Activated naive CD4-positive, alpha-beta T cell treated with anti-CD3 and anti-CD28 coated beads, Interleukin-2, amount 50 U/mL, for 72 hours (primary cell): ENCODE data around the gene UBE4B. TPM values are rescaled to one million over a fixed set of nuclear protein-coding genes. Genes with fewer than 3 reads are reported as not detected.
A peak's percentile ranks its signal among the peaks of the same experiment; 100 is the strongest.
"Not testable (repeated sequence)": the region's sequence is repeated elsewhere in the genome, so short reads cannot be mapped to it uniquely, and the experiment has no call there.

ENCODE experiments used
- ATAC-seq, 2 donors: fragments of 150-1000 bp; cut with Tn5 transposase; 2 replicates each; pipeline ENCODE4 v1.10.0; 2021; ENCODE audit warnings: mild to moderate bottlenecking in 2 of 2, moderate library complexity in 2 of 2
- DNase-seq, 2 donors: peaks; one replicate each; pipeline ENCODE4 v3.0.0; 2021 to 2022; ENCODE audit warnings: low spot score in 2 of 2
- H3K27ac Mint-ChIP-seq, 2 donors: one replicate each; pipeline ENCODE4 v1.8.0; 2022; ENCODE audit warnings: mild to moderate bottlenecking in 2 of 2, mixed read lengths in 2 of 2
- H3K36me3 Mint-ChIP-seq, 2 donors: one replicate each; pipeline ENCODE4 v1.8.0; 2022; ENCODE audit warnings: mixed read lengths in 2 of 2
- H3K9me3 Mint-ChIP-seq, 2 donors: one replicate each; pipeline ENCODE4 v1.8.0; 2022; ENCODE audit warnings: mixed read lengths in 2 of 2
- total RNA-seq, 2 donors: library from RNA; stranded (reverse); gene quantifications; one replicate each; pipeline ENCODE4 v1.2.3, GENCODE V29; 2022

The UBE4B gene
- total RNA-seq, 2 donors from 2014 or later = 30.0 to 44.4 TPM

GRCh38 chr1:10082785-10083479, 50.2 kb downstream of the UBE4B start:
- ATAC-seq (no peak), DNase-seq (no peak)
- H3K9me3 Mint-ChIP-seq = no peaks in the 10 kb centered on the region
- H3K27ac Mint-ChIP-seq = no peak overlapping the region
- peaks cover 0 to 7% of the 10 kb centered on the region in 2 donors for H3K36me3 Mint-ChIP-seq

GRCh38 chr1:10084045-10084444, 51.3 kb downstream of the UBE4B start:
- ATAC-seq = no peak
- no peaks in the 10 kb centered on the region for H3K9me3 Mint-ChIP-seq
- H3K27ac Mint-ChIP-seq = peak overlapping the region in 1 of 2 donors; percentile 45
- peaks cover 0 to 7% of the 10 kb centered on the region in 2 donors for H3K36me3 Mint-ChIP-seq
- no peak for DNase-seq

GRCh38 chr1:10085076-10085475, 52.3 kb downstream of the UBE4B start:
- DNase-seq (no peak), ATAC-seq (no peak)
- H3K36me3 Mint-ChIP-seq = peaks cover 0 to 7% of the 10 kb centered on the region in 2 donors
- H3K27ac Mint-ChIP-seq = no peak overlapping the region
- no peaks in the 10 kb centered on the region for H3K9me3 Mint-ChIP-seq

- Mint-ChIP-seq H3K9me3 (no peaks in the 10 kb centered on the region), H3K36me3 (no peaks in the 10 kb centered on the region), H3K27ac (no peak overlapping the region)
- no peak for ATAC-seq
- no peak for DNase-seq
Observed at GRCh38 chr1:10087210-10087609, 54.5 kb downstream of the UBE4B start.

- no peak for DNase-seq
- peaks cover 5 to 6% of the 10 kb centered on the region in 2 donors for H3K36me3 Mint-ChIP-seq
Observed at GRCh38 chr1:10101929-10102328, 69.2 kb downstream of the UBE4B start.

GRCh38 chr1:10103193-10103592, 70.4 kb downstream of the UBE4B start:
- no peak overlapping the region for H3K27ac Mint-ChIP-seq
- DNase-seq (no peak), ATAC-seq (no peak)
- peaks cover 6 to 9% of the 10 kb centered on the region in 2 donors for H3K36me3 Mint-ChIP-seq
- no peaks in the 10 kb centered on the region for H3K9me3 Mint-ChIP-seq

More at GRCh38 chr1:10101929-10102328, 69.2 kb downstream of the UBE4B start:
- ATAC-seq = no peak
- no peak overlapping the region for H3K27ac Mint-ChIP-seq
- no peaks in the 10 kb centered on the region for H3K9me3 Mint-ChIP-seq

- Mint-ChIP-seq H3K27ac (no peak overlapping the region), H3K36me3 (peaks cover 6 to 9% of the 10 kb centered on the region in 2 donors), H3K9me3 (no peaks in the 10 kb centered on the region)
- DNase-seq (no peak), ATAC-seq (no peak)
Observed at GRCh38 chr1:10104834-10105233, 72.1 kb downstream of the UBE4B start.

GRCh38 chr1:10105484-10105883, 72.7 kb downstream of the UBE4B start:
- H3K36me3 Mint-ChIP-seq = peaks cover 6 to 9% of the 10 kb centered on the region in 2 donors
- no peak for DNase-seq
- no peaks in the 10 kb centered on the region for H3K9me3 Mint-ChIP-seq
- ATAC-seq = no peak
- H3K27ac Mint-ChIP-seq = no peak overlapping the region

GRCh38 chr1:10106241-10106640, 73.5 kb downstream of the UBE4B start:
- no peak for ATAC-seq
- H3K36me3 Mint-ChIP-seq = peaks cover 6 to 9% of the 10 kb centered on the region in 2 donors

GRCh38 chr1:10106756-10107475, 74.2 kb downstream of the UBE4B start:
- ATAC-seq = no peak
- peaks cover 6 to 9% of the 10 kb centered on the region in 2 donors for H3K36me3 Mint-ChIP-seq
- DNase-seq = no peak
- no peaks in the 10 kb centered on the region for H3K9me3 Mint-ChIP-seq
- H3K27ac Mint-ChIP-seq = peak overlapping the region; percentile 12 to 62

More at GRCh38 chr1:10106241-10106640, 73.5 kb downstream of the UBE4B start:
- DNase-seq = no peak
- Mint-ChIP-seq H3K27ac (peak overlapping the region in 1 of 2 donors; percentile 12), H3K9me3 (no peaks in the 10 kb centered on the region)

GRCh38 chr1:10107476-10107847, 74.7 kb downstream of the UBE4B start:
- H3K27ac Mint-ChIP-seq = peak overlapping the region; percentile 12 to 62
- H3K9me3 Mint-ChIP-seq, ATAC-seq, DNase-seq, H3K36me3 Mint-ChIP-seq: not testable (repeated sequence)

- ATAC-seq (no peak), DNase-seq (no peak)
- H3K27ac Mint-ChIP-seq = no peak overlapping the region
- H3K36me3 Mint-ChIP-seq = peaks cover 0 to 9% of the 10 kb centered on the region in 2 donors
- no peaks in the 10 kb centered on the region for H3K9me3 Mint-ChIP-seq
Observed at GRCh38 chr1:10108134-10108663, 75.4 kb downstream of the UBE4B start.

- ATAC-seq = no peak
- no peak overlapping the region for H3K27ac Mint-ChIP-seq
- DNase-seq = no peak
- no peaks in the 10 kb centered on the region for H3K9me3 Mint-ChIP-seq
- peaks cover 0 to 9% of the 10 kb centered on the region in 2 donors for H3K36me3 Mint-ChIP-seq
Observed at GRCh38 chr1:10108948-10109708, 76.4 kb downstream of the UBE4B start.

GRCh38 chr1:10113501-10113900, 80.7 kb downstream of the UBE4B start:
- no peak for ATAC-seq
- DNase-seq = no peak
- no peaks in the 10 kb centered on the region for H3K36me3 Mint-ChIP-seq
- no peaks in the 10 kb centered on the region for H3K9me3 Mint-ChIP-seq
- H3K27ac Mint-ChIP-seq = no peak overlapping the region

- H3K9me3 Mint-ChIP-seq = no peaks in the 10 kb centered on the region
- no peak for ATAC-seq
- no peaks in the 10 kb centered on the region for H3K36me3 Mint-ChIP-seq
- no peak overlapping the region for H3K27ac Mint-ChIP-seq
- no peak for DNase-seq
Observed at GRCh38 chr1:10114746-10115145, 82.0 kb downstream of the UBE4B start.

- H3K9me3 Mint-ChIP-seq = no peaks in the 10 kb centered on the region
- ATAC-seq = no peak
- H3K36me3 Mint-ChIP-seq = no peaks in the 10 kb centered on the region
- no peak overlapping the region for H3K27ac Mint-ChIP-seq
- no peak for DNase-seq
Observed at GRCh38 chr1:10117132-10117531, 84.4 kb downstream of the UBE4B start.

- ATAC-seq (no peak), DNase-seq (no peak)
- Mint-ChIP-seq H3K36me3 (no peaks in the 10 kb centered on the region), H3K9me3 (no peaks in the 10 kb centered on the region), H3K27ac (no peak overlapping the region)
Observed at GRCh38 chr1:10117865-10118264, 85.1 kb downstream of the UBE4B start.
